ENCODE results near the gene ORAI2. TPM values are rescaled to one million over a fixed set of nuclear protein-coding genes. Genes with fewer than 3 reads are reported as not detected.

Gene ORAI2
- total and polyA plus RNA-seq, 7 donors: 1.4 to 38.7 (median 7.9) TPM

DNA sequence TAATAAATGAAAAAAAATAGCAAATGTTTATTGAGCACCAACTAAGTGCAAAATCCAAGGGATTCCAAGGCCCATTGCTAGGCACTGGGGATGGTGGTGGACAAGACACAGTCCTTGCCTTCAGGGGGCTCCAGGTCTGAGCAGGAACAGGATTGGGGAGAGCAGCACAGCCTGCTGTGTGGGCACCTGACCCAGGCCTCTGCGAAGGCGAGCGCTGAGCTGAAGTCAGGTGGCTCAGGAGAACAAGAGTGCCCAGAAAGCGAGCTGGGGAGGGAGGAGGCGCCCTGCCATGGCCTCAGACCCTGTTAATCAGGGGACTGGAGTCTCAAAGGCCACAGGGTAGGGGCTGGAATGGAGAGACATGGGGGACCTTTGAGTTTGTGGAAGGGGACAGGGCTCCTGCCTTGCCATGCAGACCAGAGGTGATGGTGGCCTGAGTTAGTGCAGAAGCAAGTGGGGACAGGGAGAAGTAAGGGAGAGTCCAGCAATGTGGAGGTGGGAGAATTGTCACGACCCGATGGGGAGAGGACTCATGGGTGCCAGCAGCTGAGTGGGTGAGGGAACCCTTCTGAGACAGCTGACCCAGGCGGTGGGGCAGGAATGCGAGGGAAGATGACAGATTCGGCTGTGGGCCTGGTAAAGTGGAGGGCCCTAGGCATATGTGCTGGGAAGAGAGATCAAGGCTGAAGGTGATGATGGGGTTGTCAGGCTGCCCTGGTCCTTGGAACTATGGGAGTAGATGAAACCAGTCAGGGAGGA, 4.1 kb upstream of the ORAI2 start:
- no peak overlapping the region for H3K27ac ChIP-seq
- H3K9me3 ChIP-seq: no peaks in the 10 kb centered on the region
- H3K27me3 ChIP-seq: no peaks in the 10 kb centered on the region
- no peak overlapping the region for H3K4me3 ChIP-seq
- intact Hi-C loops (cut with DNase I): no loop called here
- no peak for TF ChIP-seq EP300 (IDR thresholded peaks at IDR 0.05)
- TF ChIP-seq POLR2AphosphoS5 (IDR thresholded peaks at IDR 0.05): no peak
- TF ChIP-seq, protein P1, sequence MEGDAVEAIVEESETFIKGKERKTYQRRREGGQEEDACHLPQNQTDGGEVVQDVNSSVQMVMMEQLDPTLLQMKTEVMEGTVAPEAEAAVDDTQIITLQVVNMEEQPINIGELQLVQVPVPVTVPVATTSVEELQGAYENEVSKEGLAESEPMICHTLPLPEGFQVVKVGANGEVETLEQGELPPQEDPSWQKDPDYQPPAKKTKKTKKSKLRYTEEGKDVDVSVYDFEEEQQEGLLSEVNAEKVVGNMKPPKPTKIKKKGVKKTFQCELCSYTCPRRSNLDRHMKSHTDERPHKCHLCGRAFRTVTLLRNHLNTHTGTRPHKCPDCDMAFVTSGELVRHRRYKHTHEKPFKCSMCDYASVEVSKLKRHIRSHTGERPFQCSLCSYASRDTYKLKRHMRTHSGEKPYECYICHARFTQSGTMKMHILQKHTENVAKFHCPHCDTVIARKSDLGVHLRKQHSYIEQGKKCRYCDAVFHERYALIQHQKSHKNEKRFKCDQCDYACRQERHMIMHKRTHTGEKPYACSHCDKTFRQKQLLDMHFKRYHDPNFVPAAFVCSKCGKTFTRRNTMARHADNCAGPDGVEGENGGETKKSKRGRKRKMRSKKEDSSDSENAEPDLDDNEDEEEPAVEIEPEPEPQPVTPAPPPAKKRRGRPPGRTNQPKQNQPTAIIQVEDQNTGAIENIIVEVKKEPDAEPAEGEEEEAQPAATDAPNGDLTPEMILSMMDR (IDR thresholded peaks at IDR 0.05): no peak
- no peak for TF ChIP-seq POLR2A (IDR thresholded peaks at IDR 0.05)
- peaks cover 0 to 28% (median 25%) of the 10 kb centered on the region in 4 donors for H3K4me1 ChIP-seq
- 95 to 97% methylated on average over 10 of the region's 10 CpGs for WGBS, 2 donors
- H3K36me3 ChIP-seq: peaks cover 0 to 32% (median 21%) of the 10 kb centered on the region in 4 donors
- DNase-seq: no peak

DNA sequence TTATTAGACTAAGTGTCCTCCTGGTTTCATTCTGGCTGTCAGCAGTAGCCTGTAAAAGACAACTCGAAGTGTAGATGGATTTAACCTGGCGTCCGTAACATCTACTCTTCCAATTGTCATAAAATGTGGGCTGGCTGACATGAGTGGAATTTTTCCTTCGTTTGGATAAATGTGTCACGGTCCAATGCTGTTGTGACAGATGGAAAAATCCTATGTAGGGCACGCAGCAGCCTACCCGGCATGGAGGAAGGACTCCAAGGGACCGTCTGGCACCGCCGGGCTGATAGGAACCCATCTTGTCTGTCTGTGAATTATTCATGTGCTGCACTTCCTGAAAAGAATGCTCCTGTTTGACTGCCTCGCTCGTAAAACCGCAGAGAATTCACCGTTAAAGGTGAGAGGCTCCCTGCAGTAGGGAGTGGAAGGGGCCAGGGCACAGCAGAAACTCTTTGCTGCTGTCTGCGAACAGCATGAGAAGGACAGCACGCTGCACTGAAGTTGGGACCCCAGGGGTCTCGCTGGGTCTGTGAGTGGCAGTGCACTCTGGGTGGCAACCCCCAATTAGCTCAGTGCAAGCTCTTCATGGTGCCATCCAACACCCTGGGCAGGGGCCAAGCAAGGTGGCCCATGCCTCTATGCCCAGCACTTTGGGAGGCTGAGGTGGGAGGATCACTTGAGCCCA, 1.6 kb upstream of the ORAI2 start:
- H3K4me3 ChIP-seq: no peak overlapping the region
- DNase-seq: no peak
- intact Hi-C loops (cut with DNase I): no loop called here
- H3K36me3 ChIP-seq: peaks cover 0 to 7% (median 4%) of the 10 kb centered on the region in 4 donors
- H3K9me3 ChIP-seq: no peaks in the 10 kb centered on the region
- peak overlapping the region; percentile 18 to 75 (median 40) for H3K27ac ChIP-seq
- TF ChIP-seq, protein P1 (IDR thresholded peaks at IDR 0.05): no peak
- TF ChIP-seq POLR2AphosphoS5 (IDR thresholded peaks at IDR 0.05): no peak
- no peak for TF ChIP-seq POLR2A (IDR thresholded peaks at IDR 0.05)
- TF ChIP-seq EP300 (IDR thresholded peaks at IDR 0.05): no peak
- H3K27me3 ChIP-seq: no peaks in the 10 kb centered on the region
- WGBS, 2 donors: 7 to 17% methylated on average over 17 of the region's 17 CpGs
- peaks cover 0 to 30% (median 29%) of the 10 kb centered on the region in 4 donors for H3K4me1 ChIP-seq

DNA sequence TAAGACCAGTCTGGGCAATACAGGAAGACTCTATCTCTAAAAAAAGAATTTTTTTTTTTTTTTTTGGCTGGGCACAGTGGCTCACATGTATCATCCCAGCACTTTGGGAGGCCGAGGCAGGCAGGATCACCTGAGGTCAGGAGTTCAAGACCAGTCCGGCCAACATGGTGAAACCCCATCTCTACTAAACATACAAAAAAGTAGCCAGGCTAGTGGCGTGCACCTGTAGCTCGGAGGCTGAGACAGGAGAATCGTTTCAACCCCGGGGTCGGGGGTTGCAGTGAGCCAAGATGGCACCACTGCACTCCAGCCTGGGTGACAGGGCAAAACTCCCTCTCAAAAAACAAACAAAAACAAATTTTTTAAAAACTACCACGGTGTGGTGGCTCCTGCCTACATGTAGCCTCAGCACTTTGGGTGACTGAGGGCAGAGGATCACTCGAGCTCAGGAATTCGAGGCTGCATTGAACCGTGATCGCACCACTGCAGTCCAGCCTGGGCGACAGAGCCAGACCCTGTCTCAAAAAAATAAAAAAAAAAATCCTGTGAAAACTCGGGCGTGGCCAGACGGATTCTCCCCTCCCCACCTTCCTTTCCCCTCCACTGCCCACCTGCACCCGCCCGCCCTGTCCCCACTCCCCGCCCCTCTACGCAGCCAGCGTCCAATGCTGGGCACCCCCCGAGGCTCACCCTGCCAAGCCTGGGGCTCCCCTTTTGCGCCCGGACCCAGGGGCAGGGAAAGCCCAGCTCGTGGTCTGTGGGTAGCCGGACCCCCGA, 745 bp upstream of the ORAI2 start:
- Histone ChIP-seq H3K4me3 (peak overlapping the region; percentile 55 to 98 (median 79)), H3K9me3 (no peaks in the 10 kb centered on the region), H3K36me3 (no peaks in the 10 kb centered on the region), H3K27me3 (no peaks in the 10 kb centered on the region), H3K4me1 (peaks cover 0 to 30% (median 29%) of the 10 kb centered on the region in 4 donors), H3K27ac (peak overlapping the region; percentile 50 to 75 (median 64))
- WGBS, 2 donors: 26% methylated on average over 27 of the region's 27 CpGs
- intact Hi-C loops (cut with DNase I): no loop called here
- TF ChIP-seq POLR2AphosphoS5 (IDR thresholded peaks at IDR 0.05): no peak
- no peak for TF ChIP-seq POLR2A (IDR thresholded peaks at IDR 0.05)
- no peak for TF ChIP-seq EP300 (IDR thresholded peaks at IDR 0.05)
- TF ChIP-seq, protein P1 (IDR thresholded peaks at IDR 0.05): no peak
- no peak for DNase-seq

DNA sequence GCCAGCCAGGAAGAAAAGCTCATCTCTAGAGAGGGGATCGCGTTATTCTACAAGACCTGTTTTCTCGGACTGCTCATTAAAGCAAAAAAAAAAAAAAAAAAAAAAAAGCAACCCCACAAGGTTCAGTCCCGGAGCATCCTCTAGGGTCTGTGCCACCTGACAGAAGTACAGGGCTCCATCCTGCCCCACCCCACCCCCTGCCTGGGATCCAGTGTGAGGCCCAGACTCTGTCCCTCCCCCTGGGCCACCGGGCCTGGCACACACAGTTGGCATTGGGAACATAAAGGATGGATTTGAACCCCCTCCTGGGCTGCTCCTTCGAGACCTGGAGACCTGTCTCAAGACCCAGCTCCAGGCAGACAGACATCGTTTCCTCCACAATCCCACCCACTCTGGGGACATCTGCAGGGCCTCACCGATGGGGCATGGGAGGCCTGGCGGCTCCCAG, 688 bp downstream of the ORAI2 start:
- WGBS, 2 donors: 26 to 34% methylated on average over 9 of the region's 9 CpGs
- Histone ChIP-seq H3K4me3 (peak overlapping the region; percentile 55 to 98 (median 79)), H3K27me3 (no peaks in the 10 kb centered on the region), H3K9me3 (no peaks in the 10 kb centered on the region), H3K36me3 (peaks cover 0 to 2% (median 0%) of the 10 kb centered on the region in 4 donors), H3K27ac (peak overlapping the region in 3 of 4 donors; percentile 51 to 75 (median 67)), H3K4me1 (peaks cover 0 to 30% (median 29%) of the 10 kb centered on the region in 4 donors)
- no peak for DNase-seq
- intact Hi-C loops (cut with DNase I): no loop called here
- TF ChIP-seq, protein P1 (IDR thresholded peaks at IDR 0.05): no peak
- TF ChIP-seq POLR2A (IDR thresholded peaks at IDR 0.05): no peak
- TF ChIP-seq POLR2AphosphoS5 (IDR thresholded peaks at IDR 0.05): no peak
- TF ChIP-seq EP300 (IDR thresholded peaks at IDR 0.05): no peak
